GM23338 (cell line): Measurements from ENCODE around the gene GRK5. TPM values are rescaled to one million over a fixed set of nuclear protein-coding genes. Genes with fewer than 3 reads are reported as not detected.

Source experiments
- ATAC-seq: fragments of 200-7000 bp; cut with Tn5 transposase; 3 replicates; pipeline ENCODE4 v1.9.1; 2020
- DNase-seq: peaks from one replicate; pipeline ENCODE4 v3.0.0-alpha.2; 2015; ENCODE audit warnings: low spot score
- H2AFZ ChIP-seq: fragments of 200-600 bp; sonication (generic); 2 replicates; pipeline ENCODE4 v1.8.0; 2016; ENCODE audit warnings: antibody characterized with exemption, mild to moderate bottlenecking, moderate library complexity
- H3F3A ChIP-seq: fragments of 200-600 bp; sonication (generic); replicated peaks from 2 replicates; pipeline ENCODE4 v1.8.0; 2017; ENCODE audit warnings: antibody characterized with exemption, mixed run types, low read depth
- H3K27ac ChIP-seq: fragments of 200-600 bp; sonication (generic); 2 replicates; pipeline ENCODE4 v1.6.1; 2016; ENCODE audit warnings: low read depth
- H3K27me3 ChIP-seq: fragments of 200-600 bp; sonication (generic); 2 replicates; pipeline ENCODE4 v1.8.0; 2016; ENCODE audit warnings: mild to moderate bottlenecking, mixed run types, moderate library complexity; ENCODE audit not compliant: insufficient read depth
- H3K36me3 ChIP-seq: fragments of 200-600 bp; sonication (generic); 2 replicates; pipeline ENCODE4 v1.8.0; 2016; ENCODE audit warnings: mild to moderate bottlenecking; ENCODE audit not compliant: insufficient read depth
- H3K4me1 ChIP-seq: fragments of 200-600 bp; sonication (generic); 2 replicates; pipeline ENCODE4 v1.8.0; 2016; ENCODE audit warnings: mild to moderate bottlenecking, moderate library complexity; ENCODE audit not compliant: insufficient read depth
- H3K4me2 ChIP-seq: fragments of 200-600 bp; sonication (generic); 2 replicates; pipeline ENCODE4 v1.7.1; 2017; ENCODE audit warnings: mixed run types
- H3K4me3 ChIP-seq: fragments of 200-600 bp; sonication (generic); 2 replicates; pipeline ENCODE4 v1.6.1; 2016; ENCODE audit warnings: mixed run types
- H3K79me2 ChIP-seq: fragments of 200-600 bp; sonication (generic); replicated peaks from 2 replicates; pipeline ENCODE4 v1.8.0; 2017; ENCODE audit warnings: mild to moderate bottlenecking; ENCODE audit not compliant: insufficient read depth
- H3K9me2 ChIP-seq: fragments of 200-600 bp; sonication (generic); 2 replicates; pipeline ENCODE4 v1.8.0; 2017; ENCODE audit not compliant: insufficient read depth
- H4K20me1 ChIP-seq: fragments of 200-600 bp; sonication (generic); replicated peaks from 2 replicates; pipeline ENCODE4 v1.8.0; 2017; ENCODE audit warnings: mild to moderate bottlenecking; ENCODE audit not compliant: insufficient read depth
- H3K27ac Mint-ChIP-seq: 2 replicates; pipeline ENCODE4 v1.8.0; 2020; ENCODE audit warnings: inconsistent platforms, mild to moderate bottlenecking, moderate library complexity, mixed read lengths
- H3K27me3 Mint-ChIP-seq: 3 replicates; pipeline ENCODE4 v1.8.0; 2022; ENCODE audit warnings: low read depth, mild to moderate bottlenecking, moderate library complexity, mixed read lengths, inconsistent platforms; ENCODE audit not compliant: insufficient read depth, poor library complexity
- H3K36me3 Mint-ChIP-seq: 3 replicates; pipeline ENCODE4 v1.8.0; 2021; ENCODE audit warnings: low read depth, mild to moderate bottlenecking, inconsistent platforms, moderate library complexity, mixed read lengths
- H3K4me1 Mint-ChIP-seq: 3 replicates; pipeline ENCODE4 v1.8.0; 2020; ENCODE audit warnings: mild to moderate bottlenecking, inconsistent platforms, mixed read lengths
- H3K4me3 Mint-ChIP-seq: 3 replicates; pipeline ENCODE4 v1.8.0; 2021; ENCODE audit warnings: moderate library complexity, mild to moderate bottlenecking, inconsistent platforms, mixed read lengths
- H3K9me3 Mint-ChIP-seq: 3 replicates; pipeline ENCODE4 v1.8.0; 2020; ENCODE audit warnings: moderate library complexity, mild to moderate bottlenecking, inconsistent platforms, mixed read lengths
- CREB1 ChIP-seq: fragments of 250-450 bp; sonication (Bioruptor Pico); IDR thresholded peaks from 2 replicates; pipeline ENCODE4 v1.5.0; 2020; ENCODE audit warnings: low read depth, mild to moderate bottlenecking, moderate library complexity
- EZH2 ChIP-seq: fragments of 200-600 bp; sonication (generic); IDR thresholded peaks from one replicate; pipeline ENCODE4 v1.8.0; 2017; ENCODE audit warnings: antibody characterized with exemption, mild to moderate bottlenecking, low read depth; ENCODE audit not compliant: unreplicated experiment
- EZH2phosphoT487 ChIP-seq: fragments of 200-600 bp; sonication (generic); IDR thresholded peaks from one replicate; pipeline ENCODE4 v1.8.1; 2018; ENCODE audit warnings: antibody characterized with exemption; ENCODE audit not compliant: unreplicated experiment
- JUNB ChIP-seq: IDR thresholded peaks from one replicate; pipeline ENCODE4 v1.6.1; 2016; ENCODE audit warnings: antibody characterized with exemption; ENCODE audit not compliant: unreplicated experiment
- NANOG ChIP-seq: IDR thresholded peaks from 2 replicates; pipeline ENCODE4 v1.6.1; 2016; ENCODE audit warnings: antibody characterized with exemption, borderline replicate concordance
- POLR2AphosphoS5 ChIP-seq: IDR thresholded peaks from 2 replicates; pipeline ENCODE4 v1.6.1; 2016; ENCODE audit warnings: antibody characterized with exemption, low read depth
- ZNF331 ChIP-seq: fragments of 250-450 bp; sonication (Bioruptor Pico); IDR thresholded peaks from 2 replicates; pipeline ENCODE4 v1.5.0; 2020; ENCODE audit warnings: low read depth, mild to moderate bottlenecking, moderate library complexity
- polyA plus RNA-seq: library from polyadenylated mRNA; unstranded; fragments of >200 nt; fragmentation: Nextera tagmentation; extraction: Ambion mirVana; gene quantifications from 2 replicates; pipeline ENCODE4 v1.2.1, GENCODE V29; 2016
- total RNA-seq: library from RNA; depleted of rRNA; stranded (reverse); fragments of >200 nt; shearing (Covaris generic); gene quantifications from 2 replicates; pipeline ENCODE4 v1.2.3, GENCODE V29; 2014
- TF ChIP-seq, protein P1 (sequence below): IDR thresholded peaks from 2 replicates; pipeline ENCODE4 v1.6.1; 2016; ENCODE audit warnings: antibody characterized with exemption
- TF ChIP-seq, protein P2 (sequence below): IDR thresholded peaks from one replicate; pipeline ENCODE4 v1.6.1; 2018; ENCODE audit warnings: antibody characterized with exemption; ENCODE audit not compliant: unreplicated experiment
- TF ChIP-seq, protein P3 (sequence below), 2 experiments: fragments of 200-600 bp in 1 of 2; sonication (generic) in 1 of 2; conservative IDR thresholded peaks; 2 replicates each; pipeline versions ENCODE4 v1.5.1 to v1.6.1; 2016 to 2017; ENCODE audit warnings: antibody characterized with exemption in 2 of 2, low read depth in 2 of 2, mild to moderate bottlenecking in 2 of 2, moderate library complexity in 1 of 2

GRK5 gene
- total and polyA plus RNA-seq, 2 experiments from 2014 or later: 0.53 to 2.0 TPM

DNA sequence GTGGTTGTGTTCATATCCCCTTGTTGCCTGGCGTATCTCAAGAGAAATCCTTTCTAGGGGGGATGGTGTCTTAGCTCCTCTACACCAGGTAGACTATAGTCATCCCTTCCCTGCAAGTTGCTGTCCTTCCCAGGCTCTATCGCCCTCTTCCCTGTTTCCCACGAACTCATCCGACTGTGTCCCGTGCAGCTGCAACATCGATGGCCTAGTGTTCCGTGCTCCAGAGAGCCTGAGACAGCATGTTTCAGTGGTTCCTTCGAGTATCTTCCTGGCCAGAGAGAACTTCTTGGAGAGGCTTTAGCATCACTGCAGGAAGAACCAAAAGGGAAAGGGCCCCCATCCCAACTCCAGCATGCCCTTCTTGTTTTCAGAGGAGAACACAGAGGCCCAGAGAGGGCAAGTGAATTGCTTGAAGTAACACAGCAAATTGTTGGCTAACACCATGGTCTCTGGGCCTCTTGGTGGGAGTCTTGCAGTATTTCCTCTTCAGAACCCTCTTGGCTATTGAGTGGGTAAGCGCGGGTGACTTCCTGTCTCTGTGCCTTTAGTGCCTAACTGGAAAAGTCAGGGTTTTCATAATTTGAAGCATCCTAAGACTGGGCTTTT lies 172.2 kb downstream of the GRK5 start (continued):
- TF ChIP-seq, protein P1, sequence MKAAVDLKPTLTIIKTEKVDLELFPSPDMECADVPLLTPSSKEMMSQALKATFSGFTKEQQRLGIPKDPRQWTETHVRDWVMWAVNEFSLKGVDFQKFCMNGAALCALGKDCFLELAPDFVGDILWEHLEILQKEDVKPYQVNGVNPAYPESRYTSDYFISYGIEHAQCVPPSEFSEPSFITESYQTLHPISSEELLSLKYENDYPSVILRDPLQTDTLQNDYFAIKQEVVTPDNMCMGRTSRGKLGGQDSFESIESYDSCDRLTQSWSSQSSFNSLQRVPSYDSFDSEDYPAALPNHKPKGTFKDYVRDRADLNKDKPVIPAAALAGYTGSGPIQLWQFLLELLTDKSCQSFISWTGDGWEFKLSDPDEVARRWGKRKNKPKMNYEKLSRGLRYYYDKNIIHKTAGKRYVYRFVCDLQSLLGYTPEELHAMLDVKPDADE: no peak
- TF ChIP-seq, protein P2, sequence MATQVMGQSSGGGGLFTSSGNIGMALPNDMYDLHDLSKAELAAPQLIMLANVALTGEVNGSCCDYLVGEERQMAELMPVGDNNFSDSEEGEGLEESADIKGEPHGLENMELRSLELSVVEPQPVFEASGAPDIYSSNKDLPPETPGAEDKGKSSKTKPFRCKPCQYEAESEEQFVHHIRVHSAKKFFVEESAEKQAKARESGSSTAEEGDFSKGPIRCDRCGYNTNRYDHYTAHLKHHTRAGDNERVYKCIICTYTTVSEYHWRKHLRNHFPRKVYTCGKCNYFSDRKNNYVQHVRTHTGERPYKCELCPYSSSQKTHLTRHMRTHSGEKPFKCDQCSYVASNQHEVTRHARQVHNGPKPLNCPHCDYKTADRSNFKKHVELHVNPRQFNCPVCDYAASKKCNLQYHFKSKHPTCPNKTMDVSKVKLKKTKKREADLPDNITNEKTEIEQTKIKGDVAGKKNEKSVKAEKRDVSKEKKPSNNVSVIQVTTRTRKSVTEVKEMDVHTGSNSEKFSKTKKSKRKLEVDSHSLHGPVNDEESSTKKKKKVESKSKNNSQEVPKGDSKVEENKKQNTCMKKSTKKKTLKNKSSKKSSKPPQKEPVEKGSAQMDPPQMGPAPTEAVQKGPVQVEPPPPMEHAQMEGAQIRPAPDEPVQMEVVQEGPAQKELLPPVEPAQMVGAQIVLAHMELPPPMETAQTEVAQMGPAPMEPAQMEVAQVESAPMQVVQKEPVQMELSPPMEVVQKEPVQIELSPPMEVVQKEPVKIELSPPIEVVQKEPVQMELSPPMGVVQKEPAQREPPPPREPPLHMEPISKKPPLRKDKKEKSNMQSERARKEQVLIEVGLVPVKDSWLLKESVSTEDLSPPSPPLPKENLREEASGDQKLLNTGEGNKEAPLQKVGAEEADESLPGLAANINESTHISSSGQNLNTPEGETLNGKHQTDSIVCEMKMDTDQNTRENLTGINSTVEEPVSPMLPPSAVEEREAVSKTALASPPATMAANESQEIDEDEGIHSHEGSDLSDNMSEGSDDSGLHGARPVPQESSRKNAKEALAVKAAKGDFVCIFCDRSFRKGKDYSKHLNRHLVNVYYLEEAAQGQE: no peak
- TF ChIP-seq EZH2phosphoT487: no peak
- no peak for TF ChIP-seq NANOG
- TF ChIP-seq EZH2: no peak
- TF ChIP-seq JUNB: no peak
- TF ChIP-seq, protein P3, sequence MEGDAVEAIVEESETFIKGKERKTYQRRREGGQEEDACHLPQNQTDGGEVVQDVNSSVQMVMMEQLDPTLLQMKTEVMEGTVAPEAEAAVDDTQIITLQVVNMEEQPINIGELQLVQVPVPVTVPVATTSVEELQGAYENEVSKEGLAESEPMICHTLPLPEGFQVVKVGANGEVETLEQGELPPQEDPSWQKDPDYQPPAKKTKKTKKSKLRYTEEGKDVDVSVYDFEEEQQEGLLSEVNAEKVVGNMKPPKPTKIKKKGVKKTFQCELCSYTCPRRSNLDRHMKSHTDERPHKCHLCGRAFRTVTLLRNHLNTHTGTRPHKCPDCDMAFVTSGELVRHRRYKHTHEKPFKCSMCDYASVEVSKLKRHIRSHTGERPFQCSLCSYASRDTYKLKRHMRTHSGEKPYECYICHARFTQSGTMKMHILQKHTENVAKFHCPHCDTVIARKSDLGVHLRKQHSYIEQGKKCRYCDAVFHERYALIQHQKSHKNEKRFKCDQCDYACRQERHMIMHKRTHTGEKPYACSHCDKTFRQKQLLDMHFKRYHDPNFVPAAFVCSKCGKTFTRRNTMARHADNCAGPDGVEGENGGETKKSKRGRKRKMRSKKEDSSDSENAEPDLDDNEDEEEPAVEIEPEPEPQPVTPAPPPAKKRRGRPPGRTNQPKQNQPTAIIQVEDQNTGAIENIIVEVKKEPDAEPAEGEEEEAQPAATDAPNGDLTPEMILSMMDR (conservative IDR thresholded peaks at IDR 0.05; ENCODE audit: low read depth in 2 of 2): no peak
- TF ChIP-seq CREB1: no peak
- TF ChIP-seq ZNF331: no peak

DNA sequence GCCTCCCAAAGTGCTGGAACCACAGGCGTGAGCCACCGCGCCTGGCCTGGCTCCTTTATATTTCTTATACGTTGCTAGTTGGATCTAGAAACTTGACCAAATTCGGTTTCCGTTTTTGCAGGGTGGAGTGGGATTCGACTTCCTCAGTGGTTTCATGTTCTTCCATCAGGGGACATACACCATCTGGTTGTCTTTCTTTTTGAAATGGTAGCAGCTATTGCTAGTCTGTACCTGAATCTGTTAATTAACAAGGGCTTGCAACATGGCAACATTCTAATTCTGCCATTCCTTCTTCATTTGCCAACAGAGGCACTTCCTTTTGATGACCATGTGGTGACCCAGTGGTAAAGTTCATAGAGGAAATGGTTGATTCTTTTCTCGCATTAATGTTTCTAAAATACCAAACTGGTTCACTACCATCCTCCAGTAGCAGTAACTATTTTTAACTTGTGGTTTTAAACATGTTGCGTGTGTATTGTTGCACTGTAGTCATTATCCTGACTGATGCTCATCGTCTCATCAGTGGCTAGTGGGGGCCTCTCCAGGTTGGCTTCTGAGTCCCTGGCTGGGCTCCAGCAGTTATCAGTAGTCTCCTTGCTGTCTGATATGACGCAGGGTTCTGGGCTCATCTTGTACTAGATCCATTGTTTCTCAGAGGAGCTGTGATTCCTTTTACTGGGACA lies 175.9 kb downstream of the GRK5 start:
- Mint-ChIP-seq H3K9me3 (no peaks in the 10 kb centered on the region), H3K4me1 (no peaks in the 10 kb centered on the region), H3K4me3 (no peak overlapping the region), H3K27ac (no peak overlapping the region), H3K36me3 (no peaks in the 10 kb centered on the region), H3K27me3 (peaks cover 3% of the 10 kb centered on the region)
- DNase-seq (no peak), ATAC-seq (no peak)
- Histone ChIP-seq H3K4me1 (no peaks in the 10 kb centered on the region), H3K27ac (no peak overlapping the region), H3K79me2 (no peaks in the 10 kb centered on the region), H3K4me3 (no peak overlapping the region), H4K20me1 (no peaks in the 10 kb centered on the region), H3K36me3 (no peaks in the 10 kb centered on the region), H2AFZ (no peak overlapping the region), H3F3A (no peaks in the 10 kb centered on the region), H3K4me2 (no peak overlapping the region), H3K9me2 (no peaks in the 10 kb centered on the region), H3K27me3 (no peaks in the 10 kb centered on the region)
- no peak for TF ChIP-seq POLR2AphosphoS5
- TF ChIP-seq, protein P2: no peak
- TF ChIP-seq, protein P1: no peak
